KMS-11 (cell line): ENCODE measurements around the gene GRK5.

Source experiments
- H2AFZ ChIP-seq: fragments of 200-600 bp; sonication (generic); 2 replicates; pipeline ENCODE4 v1.6.1; 2016; ENCODE audit warnings: antibody characterized with exemption, mixed run types, low read depth
- H3K27ac ChIP-seq: fragments of 200-600 bp; sonication (generic); 2 replicates; pipeline ENCODE4 v1.6.1; 2016; ENCODE audit warnings: mild to moderate bottlenecking, mixed run types
- H3K27me3 ChIP-seq: fragments of 200-600 bp; sonication (generic); 2 replicates; pipeline ENCODE4 v1.6.1; 2017; ENCODE audit warnings: mild to moderate bottlenecking, low read depth, mixed run types, moderate library complexity; ENCODE audit not compliant: insufficient read depth
- H3K36me3 ChIP-seq: fragments of 200-600 bp; sonication (generic); 2 replicates; pipeline ENCODE4 v1.6.1; 2017; ENCODE audit warnings: mild to moderate bottlenecking, mixed run types; ENCODE audit not compliant: insufficient read depth
- H3K4me1 ChIP-seq: fragments of 200-600 bp; sonication (generic); 2 replicates; pipeline ENCODE4 v1.6.1; 2016; ENCODE audit warnings: mild to moderate bottlenecking, low read depth, mixed run types; ENCODE audit not compliant: poor library complexity, severe bottlenecking
- H3K4me2 ChIP-seq: fragments of 200-600 bp; sonication (generic); 2 replicates; pipeline ENCODE4 v1.7.0; 2016; ENCODE audit warnings: mild to moderate bottlenecking, mixed run types
- H3K4me3 ChIP-seq: fragments of 200-600 bp; sonication (generic); IDR thresholded peaks from 2 replicates; pipeline ENCODE4 v1.6.1; 2017; ENCODE audit warnings: low read depth, low read length, mixed read lengths; ENCODE audit not compliant: insufficient read depth
- H3K79me2 ChIP-seq: fragments of 200-600 bp; sonication (generic); 2 replicates; pipeline ENCODE4 v1.6.1; 2016; ENCODE audit warnings: low read depth, mixed run types; ENCODE audit not compliant: insufficient read depth
- H3K9ac ChIP-seq: fragments of 200-600 bp; sonication (generic); 2 replicates; pipeline ENCODE4 v1.6.1; 2016; ENCODE audit warnings: mild to moderate bottlenecking, mixed run types
- H4K20me1 ChIP-seq: fragments of 200-600 bp; sonication (generic); 2 replicates; pipeline ENCODE4 v1.6.1; 2016; ENCODE audit warnings: mild to moderate bottlenecking, mixed run types; ENCODE audit not compliant: insufficient read depth
- TF ChIP-seq, protein P1 (sequence below): fragments of 200-600 bp; sonication (generic); conservative IDR thresholded peaks from 2 replicates; pipeline ENCODE4 v1.6.1; 2017; ENCODE audit warnings: low read depth, mild to moderate bottlenecking, antibody characterized with exemption, low read length, moderate library complexity, mixed read lengths

The GRK5 gene

GRCh38 chr10:119348106-119348505 lies 140.7 kb downstream of the GRK5 start:
- TF ChIP-seq, protein P1, sequence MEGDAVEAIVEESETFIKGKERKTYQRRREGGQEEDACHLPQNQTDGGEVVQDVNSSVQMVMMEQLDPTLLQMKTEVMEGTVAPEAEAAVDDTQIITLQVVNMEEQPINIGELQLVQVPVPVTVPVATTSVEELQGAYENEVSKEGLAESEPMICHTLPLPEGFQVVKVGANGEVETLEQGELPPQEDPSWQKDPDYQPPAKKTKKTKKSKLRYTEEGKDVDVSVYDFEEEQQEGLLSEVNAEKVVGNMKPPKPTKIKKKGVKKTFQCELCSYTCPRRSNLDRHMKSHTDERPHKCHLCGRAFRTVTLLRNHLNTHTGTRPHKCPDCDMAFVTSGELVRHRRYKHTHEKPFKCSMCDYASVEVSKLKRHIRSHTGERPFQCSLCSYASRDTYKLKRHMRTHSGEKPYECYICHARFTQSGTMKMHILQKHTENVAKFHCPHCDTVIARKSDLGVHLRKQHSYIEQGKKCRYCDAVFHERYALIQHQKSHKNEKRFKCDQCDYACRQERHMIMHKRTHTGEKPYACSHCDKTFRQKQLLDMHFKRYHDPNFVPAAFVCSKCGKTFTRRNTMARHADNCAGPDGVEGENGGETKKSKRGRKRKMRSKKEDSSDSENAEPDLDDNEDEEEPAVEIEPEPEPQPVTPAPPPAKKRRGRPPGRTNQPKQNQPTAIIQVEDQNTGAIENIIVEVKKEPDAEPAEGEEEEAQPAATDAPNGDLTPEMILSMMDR = no peak
- H3K9ac ChIP-seq = no peak overlapping the region
- H3K4me3 ChIP-seq = no peak overlapping the region
- no peaks in the 10 kb centered on the region for H3K79me2 ChIP-seq
- H4K20me1 ChIP-seq = no peaks in the 10 kb centered on the region
- H3K36me3 ChIP-seq = no peaks in the 10 kb centered on the region
- H3K4me1 ChIP-seq = no peaks in the 10 kb centered on the region
- H2AFZ ChIP-seq = no peak overlapping the region
- H3K27me3 ChIP-seq = no peaks in the 10 kb centered on the region
- H3K27ac ChIP-seq = no peak overlapping the region
- H3K4me2 ChIP-seq = no peak overlapping the region

- Histone ChIP-seq H3K27me3 (no peaks in the 10 kb centered on the region), H3K4me2 (no peak overlapping the region), H3K4me1 (peaks cover 4% of the 10 kb centered on the region), H3K4me3 (no peak overlapping the region), H4K20me1 (no peaks in the 10 kb centered on the region), H3K27ac (no peak overlapping the region), H2AFZ (no peak overlapping the region), H3K9ac (no peak overlapping the region), H3K36me3 (no peaks in the 10 kb centered on the region), H3K79me2 (no peaks in the 10 kb centered on the region)
- TF ChIP-seq, protein P1 = no peak
These were observed 141.3 kb downstream of the GRK5 start for GRCh38 chr10:119348516-119349240.

- no peaks in the 10 kb centered on the region for H3K79me2 ChIP-seq
- H3K4me2 ChIP-seq = no peak overlapping the region
- no peak overlapping the region for H3K9ac ChIP-seq
These were observed 142.0 kb downstream of the GRK5 start for GRCh38 chr10:119349341-119349740.

GRCh38 chr10:119349937-119350501 lies 142.6 kb downstream of the GRK5 start:
- Histone ChIP-seq H3K79me2 (no peaks in the 10 kb centered on the region), H3K27me3 (no peaks in the 10 kb centered on the region), H3K27ac (no peak overlapping the region), H3K36me3 (no peaks in the 10 kb centered on the region), H4K20me1 (no peaks in the 10 kb centered on the region), H3K4me3 (no peak overlapping the region), H3K4me2 (no peak overlapping the region), H2AFZ (no peak overlapping the region), H3K4me1 (peaks cover 8% of the 10 kb centered on the region), H3K9ac (no peak overlapping the region)
- TF ChIP-seq, protein P1 = no peak

More at GRCh38 chr10:119349341-119349740, 142.0 kb downstream of the GRK5 start:
- TF ChIP-seq, protein P1 = no peak
- Histone ChIP-seq H3K4me1 (peaks cover 8% of the 10 kb centered on the region), H3K27ac (no peak overlapping the region), H3K4me3 (no peak overlapping the region), H4K20me1 (no peaks in the 10 kb centered on the region), H3K36me3 (no peaks in the 10 kb centered on the region), H3K27me3 (no peaks in the 10 kb centered on the region), H2AFZ (no peak overlapping the region)
